SU-DHL-6 (cell line): Measurements from ENCODE around the gene POU6F2.

Experiments
- EZH2phosphoT487 ChIP-seq: fragments of 200-600 bp; sonication (generic), shearing (Covaris generic); conservative IDR thresholded peaks from 2 replicates; pipeline ENCODE4 v1.6.1; 2018; ENCODE audit warnings: mild to moderate bottlenecking, antibody characterized with exemption, low read length, moderate library complexity, mixed read lengths
- TF ChIP-seq, protein P1 (sequence below): fragments of 200-600 bp; sonication (generic); IDR thresholded peaks from one replicate; pipeline ENCODE4 v1.5.1; 2017; ENCODE audit warnings: antibody characterized with exemption, mild to moderate bottlenecking, low read length, moderate library complexity; ENCODE audit not compliant: insufficient read depth, poor library complexity, severe bottlenecking

DNA sequence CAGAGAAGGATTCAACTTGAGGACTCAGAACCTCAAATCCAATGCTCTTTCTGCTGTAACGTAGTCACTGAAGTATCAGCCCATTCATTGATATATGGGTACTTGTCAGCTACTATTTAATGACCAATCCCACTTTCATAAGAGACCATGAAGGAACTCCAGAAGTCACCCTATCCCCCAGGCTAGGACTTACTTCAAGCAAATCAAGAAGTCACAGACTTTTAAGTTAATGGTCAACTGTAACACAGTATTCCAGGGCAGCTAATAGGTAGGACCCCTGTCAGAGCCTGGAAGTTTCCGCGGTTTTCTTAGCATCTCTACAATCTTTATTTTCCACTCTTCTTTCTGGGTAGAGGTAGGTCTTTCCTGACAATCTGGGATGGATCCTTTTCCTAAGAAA lies 269.9 kb downstream of the POU6F2 start:
- TF ChIP-seq, protein P1, sequence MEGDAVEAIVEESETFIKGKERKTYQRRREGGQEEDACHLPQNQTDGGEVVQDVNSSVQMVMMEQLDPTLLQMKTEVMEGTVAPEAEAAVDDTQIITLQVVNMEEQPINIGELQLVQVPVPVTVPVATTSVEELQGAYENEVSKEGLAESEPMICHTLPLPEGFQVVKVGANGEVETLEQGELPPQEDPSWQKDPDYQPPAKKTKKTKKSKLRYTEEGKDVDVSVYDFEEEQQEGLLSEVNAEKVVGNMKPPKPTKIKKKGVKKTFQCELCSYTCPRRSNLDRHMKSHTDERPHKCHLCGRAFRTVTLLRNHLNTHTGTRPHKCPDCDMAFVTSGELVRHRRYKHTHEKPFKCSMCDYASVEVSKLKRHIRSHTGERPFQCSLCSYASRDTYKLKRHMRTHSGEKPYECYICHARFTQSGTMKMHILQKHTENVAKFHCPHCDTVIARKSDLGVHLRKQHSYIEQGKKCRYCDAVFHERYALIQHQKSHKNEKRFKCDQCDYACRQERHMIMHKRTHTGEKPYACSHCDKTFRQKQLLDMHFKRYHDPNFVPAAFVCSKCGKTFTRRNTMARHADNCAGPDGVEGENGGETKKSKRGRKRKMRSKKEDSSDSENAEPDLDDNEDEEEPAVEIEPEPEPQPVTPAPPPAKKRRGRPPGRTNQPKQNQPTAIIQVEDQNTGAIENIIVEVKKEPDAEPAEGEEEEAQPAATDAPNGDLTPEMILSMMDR, result no peak
- no peak for TF ChIP-seq EZH2phosphoT487
